Measurements from ENCODE around the gene KCNG2.

The KCNG2 gene

DNA sequence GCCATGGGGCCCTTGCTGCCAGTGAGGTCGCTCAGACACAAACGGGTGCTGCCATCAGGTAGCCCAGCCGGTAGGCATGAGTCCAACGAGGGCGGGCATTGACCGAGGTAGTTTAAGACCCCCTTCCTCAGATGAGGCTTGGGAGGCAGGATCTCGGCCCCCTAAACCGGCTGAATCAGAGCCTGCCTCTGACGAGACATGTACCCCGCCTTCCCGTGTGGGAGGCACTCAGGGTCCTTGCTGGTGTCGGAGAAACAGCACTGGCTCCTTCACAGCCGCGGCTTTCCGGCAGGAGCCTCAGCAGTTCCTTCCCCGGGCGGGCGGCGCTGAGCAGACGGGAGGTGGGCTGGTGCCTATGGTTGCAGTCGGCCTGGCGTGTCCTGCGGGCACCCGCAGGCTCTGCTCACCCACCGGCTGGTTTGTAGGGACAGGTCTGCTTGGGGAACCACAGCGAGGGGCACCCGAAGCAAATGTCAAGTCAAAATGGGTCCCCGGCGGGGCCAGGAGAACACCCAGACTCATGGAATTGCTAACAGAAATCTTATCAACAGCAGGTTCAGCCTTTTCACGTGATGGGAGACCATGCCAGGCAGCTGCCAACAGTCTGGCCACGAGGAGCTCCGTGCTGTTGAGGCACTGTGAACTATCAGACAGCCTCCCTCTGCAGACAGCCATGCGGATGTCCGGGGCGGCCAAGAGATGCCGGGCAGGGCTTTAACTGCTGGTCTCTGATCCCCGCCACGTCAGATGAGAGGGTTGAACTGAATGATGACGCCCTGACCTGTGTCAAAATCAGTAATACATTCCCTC lies 2.8 kb downstream of the KCNG2 start:
- no peak for DNase-seq

DNA sequence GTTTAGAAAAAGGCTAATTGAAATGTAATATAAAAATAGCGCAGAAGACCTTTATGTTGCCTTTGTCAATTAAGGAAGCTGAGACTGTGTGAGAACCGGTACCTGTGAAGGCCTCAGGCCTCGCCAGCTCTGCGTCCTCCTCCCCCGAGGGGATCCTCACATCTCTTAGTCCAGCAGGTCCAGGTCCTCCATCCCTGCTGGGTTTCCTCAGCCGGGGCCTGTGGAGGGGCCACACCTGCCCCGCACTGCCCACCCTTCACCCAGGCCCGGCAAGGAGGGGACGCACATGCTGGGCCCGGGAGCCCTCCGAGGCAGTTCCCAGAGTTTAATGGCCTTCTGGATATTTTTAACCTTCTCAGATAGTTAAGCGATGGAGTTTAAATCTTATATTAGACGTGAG lies 3.5 kb downstream of the KCNG2 start:
- DNase-seq, result no peak

DNA sequence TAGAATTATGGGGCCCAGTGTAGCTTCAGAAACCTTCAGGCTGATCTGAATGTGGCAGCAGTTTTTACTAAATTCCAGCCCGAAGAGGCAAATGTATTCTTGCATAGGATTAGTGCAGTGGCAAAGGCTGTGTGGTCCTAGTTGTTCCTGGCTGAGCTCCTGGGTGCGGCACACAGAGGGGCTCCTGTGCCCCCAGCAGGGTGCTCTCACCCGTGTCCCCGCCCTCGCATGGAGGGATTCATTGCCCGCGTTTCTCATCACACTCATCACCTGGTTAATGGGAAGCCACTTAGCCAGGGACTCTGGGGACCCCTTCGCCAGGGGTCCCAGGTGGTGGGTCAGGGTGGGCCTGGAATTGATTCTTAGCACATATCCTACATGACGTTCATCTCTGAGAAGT lies 3.9 kb downstream of the KCNG2 start:
- no peak for DNase-seq

DNA sequence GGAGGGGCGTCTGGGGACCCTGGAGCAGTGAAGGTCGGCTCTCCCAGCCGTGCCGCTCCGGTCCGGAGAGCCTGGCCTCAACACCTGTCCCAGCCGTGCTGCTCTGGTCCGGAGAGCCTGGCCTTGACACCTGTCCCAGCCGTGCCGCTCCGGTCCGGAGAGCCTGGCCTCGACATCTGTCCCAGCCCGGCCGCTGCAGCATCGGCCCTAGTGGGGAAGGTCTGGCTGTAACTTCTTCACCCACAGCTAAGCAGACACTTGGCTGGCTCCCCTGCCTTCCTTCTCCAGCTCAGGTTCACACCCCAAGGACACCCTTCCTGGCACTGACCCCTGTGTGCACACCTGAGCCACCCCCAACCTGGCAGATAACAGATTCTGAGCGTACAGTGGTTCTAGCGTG lies 4.6 kb downstream of the KCNG2 start:
- DNase-seq, result no peak

DNA sequence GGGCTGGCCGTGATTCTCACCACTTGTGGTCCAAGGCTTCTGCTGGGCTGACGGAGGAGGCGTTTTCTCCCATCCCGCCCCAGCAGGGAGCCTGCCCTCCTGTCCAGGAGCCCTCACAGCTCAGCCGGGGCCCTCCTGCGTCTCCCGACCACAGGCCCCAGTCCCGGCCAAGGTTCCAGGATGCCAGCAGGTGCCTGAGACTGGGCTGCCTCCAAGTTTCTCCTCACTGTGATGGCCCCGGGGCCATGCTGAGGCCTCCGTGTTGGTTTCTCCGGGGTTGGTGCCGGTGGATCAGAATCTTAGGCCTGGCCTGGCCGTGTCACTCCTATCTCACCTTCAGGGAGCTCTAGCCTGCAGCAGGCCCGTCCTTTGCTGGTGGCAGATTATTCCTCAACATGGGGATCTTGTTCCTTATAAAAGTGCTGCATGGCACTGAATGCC lies 5.9 kb downstream of the KCNG2 start:
- no peak for DNase-seq

DNA sequence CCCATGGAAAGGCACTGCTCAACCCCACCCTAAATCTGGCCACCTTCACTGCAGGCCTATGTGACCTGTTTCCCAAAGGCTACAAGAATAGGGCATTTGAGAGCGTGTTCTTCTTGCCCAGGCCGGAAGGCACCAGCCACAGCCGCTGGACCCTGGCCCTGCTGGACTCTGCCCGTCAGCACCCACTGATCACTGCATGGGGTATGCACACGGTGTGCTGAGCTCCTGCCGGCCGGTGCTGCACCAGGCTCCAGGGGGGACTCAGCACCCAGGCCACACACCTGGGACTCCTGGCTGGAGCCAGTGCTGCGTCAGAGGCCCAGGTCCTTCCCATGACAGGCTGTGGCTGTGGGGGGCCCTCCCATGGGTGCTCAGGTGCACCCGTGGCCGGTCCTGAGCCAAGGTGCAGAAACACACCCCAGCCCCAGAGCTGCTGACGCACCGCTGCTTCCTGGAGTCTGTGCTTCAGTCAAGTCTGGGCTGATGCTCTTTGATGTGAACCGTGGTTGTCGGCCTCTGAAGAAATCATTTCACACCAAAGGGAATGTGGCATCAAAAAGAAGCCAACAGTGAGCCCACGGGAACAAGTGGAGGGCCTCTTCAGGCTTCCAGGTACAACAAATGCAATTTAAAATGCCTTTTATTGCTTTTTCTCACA lies 6.5 kb downstream of the KCNG2 start:
- no peak for DNase-seq

DNA sequence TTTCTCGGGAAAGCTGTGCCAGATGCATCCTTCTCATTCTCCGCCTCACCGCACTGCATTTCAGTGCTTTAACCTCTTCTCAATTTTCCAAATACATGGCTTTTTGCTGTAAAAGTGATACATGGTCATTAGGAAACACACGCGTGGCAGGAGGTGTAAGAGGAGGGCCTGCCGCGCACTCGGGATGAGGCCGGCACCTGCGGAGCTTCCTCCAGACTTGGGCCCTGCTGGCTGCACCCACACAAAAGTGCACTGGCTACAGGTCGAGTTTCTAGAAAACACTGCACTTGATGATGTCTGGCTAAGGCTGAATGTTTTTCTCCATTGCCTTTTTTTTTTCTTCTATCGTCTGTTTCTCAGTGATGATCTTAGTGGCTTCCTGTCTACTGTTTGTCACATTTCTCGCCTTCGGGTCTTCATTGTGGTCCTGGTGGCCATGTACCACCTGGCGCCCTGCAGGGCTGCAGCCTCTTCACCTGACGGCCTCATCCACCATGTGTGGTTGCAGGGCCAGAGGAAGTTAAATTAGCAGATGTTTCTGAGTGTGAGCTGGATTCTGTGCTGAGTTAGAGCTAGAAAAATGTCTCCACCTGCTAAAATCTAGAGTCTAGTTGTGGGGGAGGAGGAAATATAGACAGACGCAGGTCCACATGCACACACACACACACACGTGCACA lies 7.6 kb downstream of the KCNG2 start:
- no peak for DNase-seq

DNA sequence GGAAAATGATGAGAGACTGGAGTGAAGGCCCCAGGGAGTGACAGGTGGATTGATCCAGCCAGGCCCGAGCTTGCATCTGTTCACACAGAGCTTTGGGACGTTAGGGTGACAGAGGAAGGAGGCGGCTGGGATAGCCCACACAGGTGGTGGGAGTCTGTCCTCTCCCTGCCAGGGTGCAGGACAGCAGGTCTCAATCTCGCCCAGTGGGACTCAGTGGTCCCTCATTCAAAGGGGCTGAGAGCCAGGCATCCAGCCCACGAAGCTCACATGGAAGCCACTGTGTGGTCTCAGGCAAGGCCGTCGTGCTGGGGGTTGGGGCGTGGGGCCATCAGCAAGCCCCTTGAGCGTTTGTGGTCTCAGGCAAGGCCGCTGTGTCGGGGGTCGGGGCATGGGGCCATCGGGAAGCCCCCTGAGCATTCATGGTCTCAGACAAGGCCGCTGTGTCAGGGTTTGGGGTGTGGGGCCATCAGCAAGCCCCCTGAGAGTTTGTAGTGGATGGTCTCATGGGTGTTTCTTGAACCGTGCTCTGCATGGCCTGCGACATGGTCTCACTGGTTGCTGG lies 8.3 kb downstream of the KCNG2 start:
- no peak for DNase-seq

DNA sequence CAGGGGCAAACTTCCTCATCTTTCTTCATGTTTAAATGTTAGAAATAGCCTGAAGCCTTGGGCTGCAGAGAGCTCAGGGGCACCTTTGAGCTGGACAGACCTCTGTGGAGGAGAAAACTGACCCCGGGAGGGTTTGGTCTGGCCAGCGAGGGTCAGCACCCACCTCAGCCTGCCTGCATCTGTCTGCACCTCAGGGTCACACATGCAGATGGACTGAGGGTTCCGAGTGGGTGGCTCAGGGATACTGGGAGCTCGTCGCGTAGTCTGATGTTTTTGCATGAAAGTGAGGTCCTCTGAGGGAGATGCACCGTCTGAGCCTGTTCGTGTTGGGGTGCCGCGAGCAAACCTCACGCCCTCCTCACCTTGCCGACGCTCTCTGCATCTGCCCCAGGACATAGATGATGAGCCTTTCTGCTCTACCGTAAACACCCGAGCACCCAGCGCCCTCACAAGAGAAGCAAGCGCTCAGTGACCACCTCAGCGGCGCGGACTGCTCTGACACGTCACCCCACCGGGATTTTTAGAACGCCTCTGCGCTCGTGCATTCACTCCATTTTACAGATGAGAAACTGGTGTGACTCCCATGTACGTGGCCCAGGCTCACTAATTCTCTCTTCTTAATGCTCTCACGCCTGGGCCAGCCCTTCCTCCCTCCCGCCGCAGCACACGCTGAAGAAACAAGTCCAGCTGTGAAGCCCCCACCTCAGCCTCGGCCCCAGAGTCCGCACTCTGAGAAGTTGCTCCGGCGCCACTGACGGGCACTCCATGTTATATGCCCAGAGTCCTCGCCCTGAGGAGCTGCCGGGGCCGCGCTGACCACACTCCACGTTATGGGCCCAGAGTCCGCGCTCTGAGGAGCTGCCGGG lies 9.5 kb downstream of the KCNG2 start:
- DNase-seq, result no peak

DNA sequence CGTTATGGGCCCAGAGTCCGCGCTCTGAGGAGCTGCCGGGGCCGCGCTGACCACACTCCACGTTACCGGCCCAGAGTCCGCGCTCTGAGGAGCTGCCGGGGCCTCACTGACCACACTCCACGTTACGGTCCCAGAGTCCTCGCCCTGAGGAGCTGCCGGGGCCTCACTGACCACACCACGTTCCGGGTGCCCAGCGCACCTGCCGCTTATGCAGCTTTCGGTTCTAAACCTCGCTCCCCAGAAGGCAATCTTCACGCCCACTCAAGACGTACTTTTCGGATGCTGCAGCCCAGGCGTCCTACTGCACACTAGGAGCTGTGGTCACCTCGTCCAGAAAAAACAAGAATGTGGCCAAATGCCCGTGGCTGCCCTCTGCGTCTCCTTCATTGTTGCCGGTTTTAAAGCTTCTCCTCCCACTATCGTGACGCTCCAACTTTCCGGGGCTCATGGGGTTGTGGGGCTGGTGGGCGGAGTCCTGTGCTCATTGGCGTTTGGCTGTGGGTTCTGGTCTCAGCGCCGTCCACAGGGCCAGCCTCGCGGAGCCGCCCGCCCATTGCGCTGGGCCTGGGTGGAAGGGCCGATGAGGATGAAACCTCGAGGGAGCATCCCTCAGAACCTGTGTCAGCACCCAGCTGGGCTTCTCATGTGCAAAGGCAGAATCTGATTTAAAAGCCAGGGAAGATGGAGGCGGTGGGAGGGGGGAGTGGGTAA lies 11.9 kb downstream of the KCNG2 start:
- no peak for DNase-seq

DNA sequence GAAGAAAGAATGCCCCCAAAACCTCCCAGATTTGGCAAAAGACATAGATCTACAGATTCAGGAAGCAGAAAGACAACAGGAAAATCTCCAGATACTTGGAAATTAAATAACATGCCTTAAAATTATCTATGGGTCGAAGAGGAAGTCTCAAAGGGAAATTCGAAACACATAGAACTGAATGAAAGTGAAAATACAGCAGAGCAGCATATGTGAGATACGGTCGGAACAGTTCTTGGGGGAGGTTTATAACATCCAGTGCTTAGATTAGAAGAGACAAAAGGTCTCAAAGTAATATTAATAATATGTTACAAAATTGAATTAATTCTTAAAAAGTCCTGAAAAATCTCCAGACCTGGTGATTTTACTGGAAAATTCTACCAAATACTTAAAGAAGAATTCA lies 14.3 kb downstream of the KCNG2 start:
- no peak for DNase-seq

DNA sequence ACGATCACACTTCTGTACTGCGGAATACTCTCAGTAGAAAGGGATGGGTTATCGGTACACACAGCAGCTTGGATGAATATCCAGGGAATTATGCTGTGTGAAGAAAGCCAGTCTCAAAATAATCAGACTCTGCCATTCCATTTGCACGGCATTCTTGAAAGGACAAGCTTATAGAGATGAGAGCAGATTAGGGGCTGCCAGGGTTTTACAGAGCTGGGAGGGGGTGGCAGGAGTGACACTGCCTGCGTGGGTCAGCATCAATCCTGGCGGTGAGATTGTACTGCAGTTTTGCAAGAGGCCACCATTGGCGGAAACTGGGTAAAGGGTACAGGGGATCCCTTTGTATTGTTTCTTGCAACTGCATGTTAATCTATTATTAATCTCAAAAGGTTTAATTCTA lies 16.6 kb downstream of the KCNG2 start:
- DNase-seq, result no peak

DNA sequence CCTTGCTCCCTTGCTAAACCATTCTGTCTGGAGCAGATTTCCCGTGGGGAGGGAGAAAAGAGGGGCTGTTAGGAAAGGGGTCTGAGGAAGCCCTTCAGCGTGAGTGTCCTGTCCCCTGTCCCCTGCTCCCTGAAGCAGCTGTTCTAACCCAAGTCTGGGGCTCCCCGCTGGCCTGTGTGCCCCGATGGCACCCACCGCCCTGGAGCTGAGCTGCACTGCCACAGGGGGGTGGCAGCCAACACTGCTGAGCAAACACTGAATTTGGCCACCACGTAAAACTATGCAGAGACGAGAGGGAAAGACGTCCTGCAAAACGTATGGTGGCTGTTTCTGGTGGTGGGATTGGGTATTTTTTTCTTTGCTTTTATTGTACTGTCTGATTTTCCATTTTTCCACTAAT lies 17.9 kb downstream of the KCNG2 start:
- DNase-seq, result no peak

DNA sequence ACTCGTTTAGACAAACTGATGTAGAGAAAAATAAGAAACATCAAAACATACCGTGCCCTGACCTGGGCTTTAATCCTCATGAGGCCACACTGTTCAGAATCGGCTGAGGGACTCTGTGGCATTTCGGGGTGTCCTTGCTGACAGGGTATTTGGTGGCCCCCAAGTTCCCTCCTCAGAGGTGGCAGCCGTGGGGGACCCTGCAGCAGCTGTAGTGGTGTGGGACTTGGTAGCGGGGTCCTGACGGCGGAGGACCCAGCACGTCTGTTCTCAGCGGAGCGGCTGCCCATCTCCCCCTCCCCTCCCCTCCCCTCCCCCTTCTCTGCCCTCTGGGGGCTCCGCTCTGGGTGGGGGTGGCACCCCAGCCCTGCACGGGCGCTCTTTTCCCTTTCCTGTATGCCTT lies 18.4 kb downstream of the KCNG2 start:
- no peak for DNase-seq

DNA sequence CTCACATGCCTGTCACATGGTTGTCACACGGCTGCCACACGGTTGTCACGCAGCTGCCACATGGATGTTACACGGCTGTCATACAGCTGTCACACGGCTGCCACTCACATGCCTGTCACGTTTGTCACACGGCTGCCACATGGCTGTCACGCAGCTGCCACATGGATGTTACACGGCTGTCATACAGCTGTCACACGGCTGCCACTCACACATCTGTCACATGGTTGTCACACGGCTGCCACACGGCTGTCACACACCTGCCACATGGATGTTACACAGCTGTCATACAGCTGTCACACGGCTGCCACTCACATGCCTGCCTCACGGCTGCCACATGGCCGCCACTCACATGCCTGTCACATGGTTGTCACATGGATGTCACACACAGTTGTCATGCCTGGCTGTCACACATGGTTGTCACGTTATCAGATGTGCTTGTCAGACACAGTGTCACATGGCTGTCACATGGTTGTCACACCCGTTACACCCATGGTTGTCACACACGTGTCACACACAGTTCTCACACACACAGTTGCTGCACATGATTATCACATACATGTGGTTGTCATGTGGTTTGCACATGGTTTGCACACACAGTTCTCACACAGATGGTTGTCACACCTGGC lies 19.4 kb downstream of the KCNG2 start:
- no peak for DNase-seq

DNA sequence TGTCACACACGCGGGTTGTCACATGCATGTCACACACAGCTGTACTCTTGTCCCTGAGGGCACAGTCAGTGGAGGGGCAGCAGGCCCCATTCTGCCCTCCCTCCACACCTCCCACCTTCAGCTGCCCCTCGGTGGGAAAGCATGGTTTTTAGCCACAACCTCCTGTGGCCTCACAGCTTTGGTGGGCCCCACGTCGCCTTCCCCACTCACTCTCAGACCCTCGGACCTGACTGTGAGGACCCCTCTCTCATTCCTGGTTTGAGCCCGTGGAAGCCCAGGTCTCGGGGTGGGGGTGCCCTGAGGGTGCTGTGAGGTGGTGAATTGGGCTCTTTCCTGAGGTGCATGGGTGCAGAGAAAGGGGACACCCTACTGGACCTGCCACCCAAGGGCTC lies 19.9 kb downstream of the KCNG2 start:
- DNase-seq, result no peak

DNA sequence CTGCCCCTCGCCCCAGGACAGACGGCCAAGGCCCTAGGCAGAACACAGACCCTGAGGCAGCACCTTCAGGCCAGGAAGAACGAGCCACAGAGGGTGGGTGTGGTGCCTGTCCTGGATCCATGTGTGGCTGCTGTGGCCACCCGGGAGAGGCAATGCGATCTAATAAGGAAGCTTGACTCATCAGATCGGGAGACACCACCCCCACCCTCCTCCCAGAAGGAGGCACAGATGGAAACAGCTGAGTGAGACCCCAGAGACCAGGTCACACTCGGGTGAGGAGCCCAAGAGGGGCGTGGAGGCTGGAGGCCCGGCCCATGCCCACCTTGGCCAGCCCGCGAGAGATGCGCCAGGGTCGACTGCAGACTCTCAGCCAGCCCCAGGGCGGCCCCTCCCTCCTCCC lies 20.3 kb downstream of the KCNG2 start:
- no peak for DNase-seq

DNA sequence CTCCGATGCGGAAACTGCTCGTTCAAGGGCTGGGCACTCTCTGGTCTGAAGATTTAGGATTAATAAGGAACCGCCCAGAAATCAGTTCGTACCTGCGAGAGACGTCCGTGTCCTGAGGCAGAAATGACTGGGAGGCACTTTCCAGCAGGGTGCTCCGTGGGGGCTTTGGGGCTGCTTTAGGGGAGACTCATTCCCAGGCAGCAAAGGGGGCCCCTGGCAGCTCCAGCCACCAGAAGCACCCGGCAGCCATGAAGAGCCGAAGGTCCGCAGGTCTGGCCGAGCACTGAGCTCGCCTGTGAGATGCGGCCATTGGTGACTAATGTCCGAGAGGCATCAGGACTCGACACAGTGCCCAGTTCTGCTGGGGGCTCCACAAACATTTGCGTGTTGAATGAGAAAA lies 20.9 kb downstream of the KCNG2 start:
- DNase-seq, result no peak

DNA sequence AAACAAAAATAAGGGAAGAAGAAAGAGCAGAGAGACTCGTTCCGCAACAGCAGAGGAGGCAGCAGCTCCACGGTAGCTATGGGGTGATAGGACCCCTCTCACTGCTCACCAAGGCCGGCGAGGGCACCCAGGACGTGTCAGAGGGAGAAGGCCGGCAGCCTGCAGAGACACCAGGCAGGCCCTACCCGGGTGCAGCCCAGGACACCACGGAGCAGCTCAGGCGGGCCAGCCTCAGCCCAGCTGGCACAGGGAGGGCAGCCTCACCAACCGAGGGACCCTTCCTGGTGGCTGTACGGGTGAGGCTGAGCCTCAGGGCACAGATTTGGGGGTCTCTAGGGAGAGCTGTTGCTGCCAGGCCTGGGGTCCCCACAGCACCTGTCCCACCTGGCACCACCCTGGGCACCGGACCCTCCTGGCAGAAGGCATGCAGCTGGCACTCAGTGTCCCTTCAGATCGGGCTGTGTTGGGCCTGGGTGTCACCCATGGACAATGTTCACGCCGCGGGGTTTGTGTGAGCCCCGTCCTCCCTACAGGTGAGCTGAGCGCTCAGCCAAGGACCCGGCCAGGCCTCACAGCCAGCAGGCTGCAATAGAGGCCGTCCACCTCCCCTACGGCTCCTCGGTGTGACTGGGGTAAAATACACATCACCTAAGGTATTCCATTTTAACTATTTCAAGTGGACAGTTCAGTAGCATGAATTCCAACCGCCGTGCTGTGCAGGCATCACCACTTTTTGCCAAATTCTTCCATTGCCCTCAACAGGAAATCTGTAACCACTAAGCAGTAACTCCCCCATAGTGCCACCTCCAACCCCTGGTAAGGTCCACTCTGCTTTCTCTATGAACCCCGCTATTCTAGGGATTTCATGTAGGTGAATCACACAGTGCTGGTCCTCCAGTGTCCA lies 21.6 kb downstream of the KCNG2 start:
- DNase-seq, result no peak

DNA sequence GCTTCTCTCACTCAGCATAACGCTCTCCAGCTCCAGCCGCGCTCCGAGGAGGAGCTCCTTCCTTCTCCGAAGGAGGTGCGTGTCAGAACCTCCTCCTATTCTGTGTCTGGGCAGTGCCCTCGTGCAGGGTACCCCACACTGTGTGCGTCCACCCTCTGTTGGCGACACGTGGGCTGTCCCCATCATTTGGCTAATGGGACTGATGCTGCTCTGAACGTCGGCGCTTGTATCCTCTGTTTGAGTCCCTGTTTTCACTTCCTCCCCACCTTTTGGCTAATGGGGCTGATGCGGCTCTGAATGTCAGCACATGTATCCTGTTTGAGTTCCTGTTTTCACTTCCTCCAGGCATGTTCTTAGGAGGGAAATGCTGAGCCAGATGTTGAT lies 22.2 kb downstream of the KCNG2 start:
- DNase-seq, result no peak

DNA sequence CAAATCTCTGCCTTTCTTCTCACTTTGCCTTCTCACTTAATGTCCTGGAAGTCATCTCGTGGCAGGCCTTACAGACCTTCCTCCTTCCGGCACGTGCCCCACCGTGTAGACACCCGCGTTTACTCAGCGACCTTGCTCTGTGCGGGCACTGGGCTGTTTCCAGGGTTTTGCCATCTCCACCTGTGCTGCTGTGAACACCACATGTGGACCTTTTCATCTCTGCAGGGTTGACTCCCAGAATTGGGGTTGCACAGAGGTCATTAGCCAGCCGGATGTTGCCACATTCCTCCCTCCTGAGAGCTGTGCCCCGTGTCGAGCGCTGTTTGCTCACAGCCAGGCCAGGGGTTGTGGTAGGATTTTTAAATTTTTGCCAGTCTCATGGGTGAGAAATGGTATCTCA lies 25.4 kb downstream of the KCNG2 start:
- no peak for DNase-seq
